GM19372 (cell line): ENCODE results near the gene RNPEPL1.
"Not testable (repeated sequence)": the region's sequence is repeated elsewhere in the genome, so short reads cannot be mapped to it uniquely, and the experiment has no call there.

ENCODE experiments used
- ATAC-seq: cut with Tn5 transposase; IDR thresholded peaks from one replicate; pipeline ENCODE4 v1.9.1; 2021; ENCODE audit warnings: mild to moderate bottlenecking, low read depth, moderate library complexity; ENCODE audit not compliant: unreplicated experiment

Gene RNPEPL1

DNA sequence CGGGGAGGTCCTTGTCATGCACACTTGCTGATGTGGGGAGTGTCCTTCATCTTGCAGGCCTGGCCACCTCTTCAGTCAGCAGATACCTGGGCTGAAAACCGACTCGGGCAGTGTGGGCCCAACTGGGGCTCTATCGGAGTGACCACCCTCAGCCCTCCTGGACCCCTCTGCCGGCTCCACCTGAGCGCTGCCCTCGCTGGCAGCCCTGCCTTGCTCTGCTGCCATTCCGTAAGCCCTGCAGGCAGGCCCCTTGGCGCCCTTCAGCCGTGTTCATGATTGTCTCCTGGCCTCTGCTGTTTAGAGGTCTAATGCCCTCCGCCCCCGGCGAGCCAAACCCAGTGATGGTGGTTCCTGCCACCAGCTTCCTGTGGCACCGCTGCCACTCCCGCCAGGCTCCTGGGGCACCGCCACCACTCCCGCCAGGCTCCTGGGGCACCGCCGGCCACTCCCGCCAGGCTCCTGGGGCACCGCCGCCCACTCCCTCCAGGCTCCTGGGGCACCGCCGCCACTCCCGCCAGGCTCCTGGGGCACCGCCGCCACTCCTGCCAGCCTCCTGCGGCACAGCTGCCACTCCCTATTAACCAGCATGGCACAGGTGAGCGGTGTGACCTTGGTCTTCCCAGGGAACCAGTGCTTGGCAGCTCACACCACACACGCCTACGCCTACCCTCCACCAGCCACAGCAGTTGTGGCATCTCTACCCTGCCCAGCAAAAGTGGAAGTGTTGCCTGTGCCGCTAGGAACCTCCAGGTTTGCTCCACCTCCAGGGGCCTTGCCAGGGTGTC lies 34.2 kb downstream of the RNPEPL1 start:
- ATAC-seq = no peak

DNA sequence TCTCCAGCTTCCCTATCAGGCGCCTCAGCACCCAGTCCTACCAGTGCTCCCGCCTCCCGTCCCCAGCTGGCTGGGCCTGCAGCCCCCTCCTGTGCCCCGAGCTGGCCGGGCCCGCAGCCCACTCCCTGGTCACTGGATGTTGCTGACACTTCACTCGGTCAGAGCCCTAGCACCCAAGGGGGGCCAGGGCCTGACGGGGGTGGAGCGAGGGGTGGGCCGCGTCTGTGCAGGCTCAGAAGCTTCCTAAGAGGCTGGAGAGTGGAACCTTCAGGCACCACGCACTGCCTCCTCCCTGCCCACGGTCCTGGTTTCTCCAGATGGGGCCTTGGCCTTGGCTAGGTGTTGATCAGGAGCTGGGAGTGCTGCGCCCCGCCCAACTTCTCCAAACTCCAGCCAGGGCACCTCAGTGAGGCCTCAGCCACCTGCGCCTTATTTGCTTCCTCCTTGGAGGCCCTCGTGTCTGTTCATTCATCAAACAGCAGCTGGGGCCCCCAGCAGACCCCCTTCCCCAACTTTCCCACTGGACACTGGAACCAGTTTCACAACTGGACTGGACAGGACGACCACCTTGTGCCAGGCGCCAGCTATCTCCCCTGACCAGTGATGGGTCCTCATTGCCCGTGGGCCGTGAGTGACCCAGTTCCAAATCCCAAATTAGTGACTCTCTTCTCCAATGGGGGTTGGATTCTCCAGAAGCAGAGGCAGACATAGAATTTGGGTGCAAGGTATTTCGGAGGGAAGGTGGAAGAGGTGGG lies 35.0 kb downstream of the RNPEPL1 start:
- ATAC-seq = no peak

DNA sequence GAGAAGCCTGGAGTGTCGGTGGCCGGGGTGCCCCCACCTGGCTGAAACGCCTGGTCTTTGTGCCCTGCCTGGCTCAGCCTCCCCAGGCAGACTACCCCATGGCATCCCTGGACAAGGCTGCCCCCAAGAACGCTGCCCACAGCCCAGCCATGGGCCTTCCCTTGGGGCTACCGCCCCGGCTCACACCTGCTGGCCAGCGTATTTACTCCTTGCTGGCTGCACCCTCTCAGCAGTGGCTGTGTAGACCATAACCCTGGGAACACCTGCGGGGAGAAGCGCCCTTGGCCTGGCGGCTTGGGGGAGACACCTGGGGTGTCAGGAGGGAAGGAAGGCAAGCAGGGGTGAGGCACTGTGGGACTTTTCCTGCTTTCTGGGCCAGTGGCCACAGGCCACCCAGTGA lies 35.6 kb downstream of the RNPEPL1 start:
- ATAC-seq = no peak

DNA sequence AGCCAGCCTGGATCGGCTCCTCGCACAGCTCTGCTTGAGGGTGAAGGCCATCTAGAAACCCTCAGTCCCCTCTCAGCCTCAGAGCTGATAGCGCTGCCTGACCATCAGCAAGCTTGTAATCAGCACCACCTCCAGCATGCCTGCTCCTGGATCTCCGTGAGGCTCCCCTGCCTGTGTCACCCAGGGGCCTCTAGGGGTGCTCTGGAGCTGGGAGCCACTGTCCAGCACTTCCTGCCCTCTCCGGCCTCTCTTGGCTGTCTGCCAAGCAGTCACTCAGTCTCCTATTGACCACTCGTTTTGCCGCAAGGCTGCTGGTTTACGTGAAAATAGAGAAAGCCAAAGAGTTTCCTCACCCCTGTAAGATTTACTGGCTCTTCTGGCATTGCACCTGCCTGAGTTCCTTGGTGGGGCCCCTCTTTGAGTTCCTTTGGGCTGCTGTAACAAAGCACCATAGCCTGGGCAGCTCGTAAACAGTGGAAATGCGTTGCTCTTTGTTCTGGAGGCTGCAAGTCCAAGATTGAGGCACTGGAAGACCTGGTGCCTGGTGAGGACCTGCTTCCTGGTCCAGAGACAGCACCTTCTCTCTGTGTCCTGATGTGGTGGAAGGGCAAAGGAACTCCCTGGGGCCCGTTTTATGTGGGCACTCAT lies 36.1 kb downstream of the RNPEPL1 start:
- ATAC-seq = no peak

DNA sequence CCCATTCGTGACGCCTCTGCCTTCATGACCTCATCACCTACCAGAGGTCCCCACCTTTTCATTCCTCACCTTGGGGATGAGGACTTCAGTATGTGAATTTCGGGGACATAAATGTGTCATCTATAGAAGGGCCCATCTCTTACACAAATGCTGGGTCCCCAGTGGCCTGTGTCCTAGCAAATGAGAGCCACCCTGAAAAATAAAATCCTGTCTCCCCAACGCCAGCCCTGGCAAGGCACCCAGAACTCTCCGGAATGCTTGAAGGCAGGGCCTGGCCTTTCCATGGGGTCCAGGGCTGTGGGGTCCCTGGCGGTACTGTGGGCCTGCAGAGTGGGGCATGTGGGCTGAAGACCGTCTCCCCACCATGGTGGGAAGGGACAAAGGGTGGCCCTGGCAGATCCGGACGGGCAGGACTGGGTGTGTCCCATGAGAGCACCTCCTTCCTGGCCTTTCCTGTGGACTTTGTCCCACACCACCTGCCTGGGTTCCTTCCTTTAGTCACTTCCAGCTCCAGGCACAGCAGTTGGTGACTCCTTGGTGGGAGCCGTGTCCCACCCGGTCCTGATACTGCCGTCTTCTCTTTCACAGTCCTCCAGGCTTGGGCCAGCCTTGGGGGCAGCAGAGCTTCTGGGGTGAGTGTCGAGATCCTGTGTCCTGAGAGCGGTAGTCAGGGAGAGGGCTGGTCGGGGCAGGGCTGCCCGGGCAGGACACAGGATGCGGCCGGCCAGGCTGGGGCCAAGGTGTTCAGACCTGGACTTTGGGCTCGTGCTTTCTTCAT lies 36.8 kb downstream of the RNPEPL1 start:
- ATAC-seq = no peak

DNA sequence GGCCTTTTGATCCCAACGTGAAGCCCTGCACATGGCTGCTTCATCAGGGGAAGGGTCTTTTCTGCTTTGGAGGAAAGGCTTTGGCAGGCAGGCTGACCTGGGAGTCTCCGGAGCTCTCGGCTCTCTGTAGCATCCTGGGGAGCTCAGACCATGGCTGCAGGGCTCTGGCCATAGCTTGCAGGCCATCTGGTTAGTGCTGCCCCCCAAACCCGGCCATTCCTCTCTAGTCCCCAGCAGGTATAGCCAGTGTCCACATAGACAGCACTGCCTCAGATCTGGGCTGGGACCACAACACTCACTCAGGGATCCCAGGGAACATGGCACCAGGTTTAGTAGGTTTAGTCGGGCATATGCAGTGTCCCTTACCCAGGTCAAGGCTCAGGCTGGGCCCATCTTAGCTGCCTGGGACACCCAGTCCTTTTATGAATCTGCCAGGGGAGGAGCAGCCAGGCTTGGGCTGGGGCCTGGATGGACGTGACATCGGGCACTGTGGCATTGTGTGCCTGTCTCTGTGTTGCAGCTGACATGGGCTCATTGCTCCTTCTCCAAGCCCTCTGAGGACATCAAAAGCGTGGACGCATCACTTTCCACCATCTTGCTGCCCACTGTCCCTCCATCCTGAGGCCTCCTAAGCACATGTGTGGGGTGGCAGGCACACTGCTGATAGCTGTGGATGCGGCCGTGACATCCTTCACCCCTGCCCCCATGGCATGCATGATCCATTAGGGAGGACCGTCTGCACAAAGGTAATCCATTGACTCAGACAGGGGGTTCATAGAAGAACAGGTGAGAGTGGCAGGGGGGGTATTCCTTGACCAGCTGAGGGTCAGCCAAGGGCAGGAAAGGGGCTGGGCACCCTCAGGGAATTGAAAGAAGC lies 37.8 kb downstream of the RNPEPL1 start:
- no peak for ATAC-seq

DNA sequence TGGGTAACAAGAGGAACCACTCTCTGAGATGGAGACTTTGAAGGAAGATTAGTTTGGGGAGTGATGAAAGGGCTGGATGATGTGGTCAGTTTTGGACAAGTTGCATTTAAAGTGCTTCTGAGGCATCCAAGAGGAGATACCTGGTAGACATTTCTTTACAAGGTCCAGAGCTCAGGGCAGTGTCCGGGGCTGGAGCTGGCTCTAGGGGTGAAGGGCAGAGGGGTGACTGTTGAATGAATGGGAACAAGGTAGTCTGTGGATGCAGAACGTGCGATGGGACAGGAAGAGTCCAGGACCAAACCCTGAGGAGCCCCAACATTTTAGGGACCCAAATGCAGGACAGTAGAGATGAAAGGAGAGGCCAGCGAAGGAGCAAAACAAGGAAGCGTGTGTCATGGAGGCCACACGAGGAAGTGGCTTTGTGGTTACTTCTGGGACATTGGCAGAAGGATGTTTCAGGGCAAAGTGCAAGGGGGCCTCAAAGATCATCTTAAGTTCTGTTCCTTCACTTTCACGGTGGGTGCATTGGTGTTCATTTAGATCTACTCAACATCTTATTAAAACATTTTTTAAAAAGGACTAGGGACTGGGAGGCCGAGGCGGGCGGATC lies 43.4 kb downstream of the RNPEPL1 start:
- no peak for ATAC-seq

DNA sequence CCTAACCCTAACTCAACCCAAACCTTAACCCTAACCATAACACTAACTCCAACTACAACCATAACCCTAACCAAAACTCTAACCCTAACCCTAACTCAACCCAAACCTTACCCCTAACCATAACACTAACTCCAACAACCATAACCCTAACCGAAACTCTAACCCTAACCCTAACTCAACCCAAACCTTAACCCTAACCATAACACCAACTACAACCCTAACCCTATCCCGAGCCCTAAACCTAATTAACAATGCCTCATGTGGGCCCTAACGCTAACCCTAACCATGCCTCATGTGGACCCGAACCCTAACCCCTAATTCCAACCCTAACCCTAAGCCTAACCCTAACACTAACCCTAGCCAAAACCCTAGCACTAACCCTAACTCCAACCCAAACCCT lies 45.5 kb downstream of the RNPEPL1 start:
- no peak for ATAC-seq

DNA sequence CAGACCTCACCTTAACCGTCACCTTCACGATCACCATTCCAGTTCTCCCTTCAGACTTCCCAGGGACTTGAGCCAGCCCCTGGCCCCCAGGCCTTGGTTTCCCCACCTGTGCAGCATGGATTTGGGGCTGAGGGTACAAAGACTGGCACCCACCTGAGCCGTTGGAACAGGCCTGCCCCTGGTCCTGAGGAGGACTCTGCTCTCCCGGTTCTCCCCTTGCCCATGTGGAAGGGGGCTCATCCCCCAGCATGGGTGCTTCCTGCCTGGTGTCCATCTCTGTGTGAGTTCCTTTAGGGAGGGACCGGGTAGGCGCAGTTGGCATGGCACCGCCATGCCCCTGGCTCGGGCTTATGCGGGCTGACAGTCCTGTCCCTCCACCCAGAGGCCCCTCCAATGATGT lies 46.1 kb downstream of the RNPEPL1 start:
- ATAC-seq = no peak

DNA sequence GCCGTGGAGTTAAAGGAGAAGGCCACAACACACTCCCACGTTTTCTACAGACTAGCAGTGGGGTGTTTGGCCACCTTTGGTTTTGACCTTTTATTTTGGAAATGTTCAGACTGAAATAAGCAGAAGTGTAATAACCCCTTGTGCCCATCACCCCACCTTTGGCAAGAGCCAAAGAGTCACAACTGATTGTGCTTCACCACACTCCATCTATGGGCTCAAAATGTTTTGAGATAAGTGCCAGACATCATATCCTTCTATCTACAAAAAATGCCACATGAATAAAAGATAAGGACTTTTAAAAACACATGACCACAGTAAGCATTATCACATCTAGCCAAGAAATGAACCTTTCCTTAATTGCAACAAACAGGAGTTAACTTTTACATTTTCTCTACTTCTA lies 47.1 kb downstream of the RNPEPL1 start:
- ATAC-seq = no peak

DNA sequence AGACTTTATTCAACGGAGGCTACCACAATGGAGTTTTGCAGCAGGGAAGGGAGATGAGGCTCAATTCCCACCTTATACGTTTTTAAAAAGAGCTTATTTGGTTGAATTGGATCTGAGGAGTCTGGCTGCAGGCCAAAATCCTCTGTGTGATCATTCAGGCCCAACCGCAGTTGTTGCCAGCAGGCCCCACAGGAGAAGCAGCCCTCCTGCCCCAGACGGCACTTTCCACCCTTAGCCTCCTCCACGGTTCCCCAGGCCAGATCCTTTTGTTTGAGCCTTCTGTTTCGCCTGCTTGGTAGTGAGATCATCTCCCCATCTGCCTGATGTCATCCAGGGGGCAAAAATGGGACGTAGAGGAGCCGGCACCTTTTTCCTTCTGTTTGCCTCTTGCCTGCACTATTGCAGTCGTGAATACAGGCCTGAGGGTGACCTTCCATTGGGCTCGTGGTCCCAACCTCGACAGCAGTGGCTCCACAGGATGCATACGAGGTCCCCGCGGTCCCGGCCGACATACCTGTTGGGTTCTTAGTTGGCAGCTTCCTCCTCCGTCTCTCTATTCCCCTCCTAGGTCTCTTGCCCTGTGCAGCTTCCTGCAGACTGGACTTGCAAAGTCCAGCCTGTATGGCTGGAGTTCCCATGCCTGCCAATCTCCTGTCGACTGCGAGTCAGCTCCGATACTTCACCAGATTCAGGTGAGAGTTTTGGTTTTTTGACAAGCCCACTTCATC lies 47.7 kb downstream of the RNPEPL1 start:
- no peak for ATAC-seq

DNA sequence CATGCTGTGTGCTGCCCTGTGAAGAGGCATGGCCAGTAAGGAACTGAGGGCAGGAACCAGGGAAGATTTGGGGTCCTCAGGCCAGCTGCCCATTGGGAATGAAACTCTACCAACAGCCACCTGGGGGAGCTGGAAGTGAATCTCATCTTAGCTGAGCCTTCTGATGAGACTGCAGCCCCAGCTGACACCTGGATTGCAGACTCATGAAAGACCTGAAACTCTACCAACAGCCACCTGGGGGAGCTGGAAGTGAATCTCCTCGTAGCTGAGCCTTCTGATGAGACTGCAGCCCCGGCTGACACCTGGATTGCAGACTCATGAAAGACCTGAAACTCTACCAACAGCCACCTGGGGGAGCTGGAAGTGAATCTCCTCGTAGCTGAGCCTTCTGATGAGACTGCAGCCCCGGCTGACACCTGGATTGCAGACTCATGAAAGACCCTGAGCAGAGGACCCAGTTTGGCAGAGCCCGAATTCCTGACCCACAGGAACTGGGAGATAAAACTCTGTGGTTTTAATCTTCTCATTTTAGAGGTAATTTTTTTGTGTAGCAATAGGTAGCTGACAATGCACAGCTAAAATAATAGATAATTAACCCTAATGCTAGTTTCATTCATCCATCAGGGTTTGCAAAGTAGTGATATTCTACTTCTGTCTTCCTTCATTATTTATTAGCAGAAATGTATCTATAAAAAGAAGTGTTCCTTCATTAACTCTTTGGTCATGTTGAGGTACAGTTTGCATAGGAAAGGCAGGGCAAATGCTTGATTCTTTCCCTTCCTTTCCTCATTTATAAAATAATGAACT lies 48.8 kb downstream of the RNPEPL1 start:
- not testable (repeated sequence) for ATAC-seq

DNA sequence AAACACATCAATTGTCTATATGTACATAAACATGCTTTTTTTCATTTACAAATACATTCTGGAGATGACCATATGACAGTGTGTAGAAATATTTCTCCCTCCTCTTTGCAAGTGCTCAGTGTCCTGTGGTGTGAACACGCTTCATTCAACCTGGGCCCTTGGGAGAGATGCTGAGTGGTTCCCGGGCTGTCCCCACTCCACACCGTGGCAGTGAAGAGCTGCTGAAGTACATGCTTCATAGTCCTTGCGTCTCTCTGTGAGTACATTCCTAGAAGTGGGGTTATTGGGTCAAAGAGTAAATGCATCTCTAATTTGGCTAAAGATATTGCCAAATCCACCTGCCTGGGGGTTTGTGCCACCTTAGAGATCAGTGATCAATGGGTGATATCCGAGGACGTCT lies 50.5 kb downstream of the RNPEPL1 start:
- ATAC-seq = no peak

DNA sequence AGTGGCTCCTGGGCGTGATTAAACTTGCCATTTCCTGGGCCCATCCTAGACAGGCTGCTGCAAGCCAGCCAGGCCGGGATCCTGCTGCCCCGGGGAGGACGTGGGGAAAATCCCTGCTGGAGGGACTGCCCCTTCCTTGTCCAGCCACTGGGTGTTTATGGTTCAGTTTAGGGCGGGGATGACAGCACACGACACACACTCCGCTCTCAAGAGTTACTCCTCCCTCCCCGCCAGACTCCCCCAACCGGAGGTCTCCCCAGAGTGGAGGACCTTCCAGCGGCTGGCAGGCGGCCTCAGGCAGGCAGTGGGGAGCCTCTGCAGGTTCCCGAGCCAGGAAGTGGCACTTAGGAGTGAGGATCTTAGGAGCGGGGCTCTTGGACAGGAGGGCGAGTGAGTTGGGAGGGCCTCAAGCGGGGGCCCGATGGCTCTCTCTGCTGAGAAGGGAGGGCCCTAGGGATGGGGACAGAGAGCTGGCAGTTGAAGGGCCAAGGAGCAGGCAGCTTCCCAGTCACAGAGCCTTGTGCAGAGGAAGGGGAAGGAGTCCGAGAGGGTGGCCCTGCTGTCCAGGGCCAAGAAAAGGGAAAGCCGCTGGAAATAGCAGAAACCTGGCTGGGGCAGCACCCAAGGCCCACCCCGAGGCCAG lies 51.3 kb downstream of the RNPEPL1 start:
- ATAC-seq = no peak

DNA sequence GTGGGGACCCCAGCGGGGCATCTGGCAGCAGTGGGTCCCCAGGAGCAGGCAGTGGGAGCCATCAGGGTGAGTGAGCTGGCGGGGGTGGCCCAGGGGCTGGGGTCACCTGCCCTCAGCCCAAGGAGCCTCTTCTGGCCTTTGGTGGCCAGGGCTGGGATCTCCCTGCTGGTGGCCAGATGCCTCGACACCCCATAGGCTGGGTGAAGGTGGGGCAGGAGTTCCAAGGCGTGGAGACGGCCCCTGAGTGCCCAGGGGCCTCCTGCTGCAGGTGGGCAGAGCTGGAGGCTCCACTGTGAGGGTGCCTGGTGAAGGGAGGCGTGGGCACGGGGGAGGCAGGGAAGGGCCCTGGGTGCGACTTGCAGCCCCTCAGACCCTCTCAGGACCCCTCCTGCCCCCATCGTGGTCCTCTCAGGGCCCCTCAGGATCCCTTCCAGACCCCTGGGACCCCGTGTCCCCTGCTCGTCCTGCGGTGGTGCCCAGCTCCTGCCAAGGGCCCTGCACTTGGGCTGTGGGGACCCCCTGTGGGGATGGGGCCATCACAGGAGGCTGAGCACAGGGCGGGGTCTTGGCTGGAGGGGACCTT lies 52.0 kb downstream of the RNPEPL1 start:
- no peak for ATAC-seq

DNA sequence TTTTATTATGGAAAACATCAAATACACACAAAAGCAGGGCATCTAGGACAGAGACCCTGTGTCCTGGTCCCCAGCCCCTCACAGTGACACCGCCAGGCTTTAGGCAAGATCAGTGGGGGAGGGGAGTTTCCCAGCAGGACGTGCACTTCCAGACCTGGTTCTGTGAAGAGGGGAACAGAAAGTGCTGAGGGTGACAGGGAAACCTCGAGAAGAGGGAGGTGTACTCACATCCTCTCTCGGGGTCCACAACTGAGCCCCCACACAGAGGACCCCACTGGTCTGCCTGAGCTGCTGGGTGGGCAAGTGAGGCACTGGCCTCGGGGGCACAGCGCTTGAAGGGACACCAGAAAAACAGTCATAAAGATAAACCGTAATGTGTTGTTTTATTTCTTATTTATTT lies 52.6 kb downstream of the RNPEPL1 start:
- no peak for ATAC-seq

DNA sequence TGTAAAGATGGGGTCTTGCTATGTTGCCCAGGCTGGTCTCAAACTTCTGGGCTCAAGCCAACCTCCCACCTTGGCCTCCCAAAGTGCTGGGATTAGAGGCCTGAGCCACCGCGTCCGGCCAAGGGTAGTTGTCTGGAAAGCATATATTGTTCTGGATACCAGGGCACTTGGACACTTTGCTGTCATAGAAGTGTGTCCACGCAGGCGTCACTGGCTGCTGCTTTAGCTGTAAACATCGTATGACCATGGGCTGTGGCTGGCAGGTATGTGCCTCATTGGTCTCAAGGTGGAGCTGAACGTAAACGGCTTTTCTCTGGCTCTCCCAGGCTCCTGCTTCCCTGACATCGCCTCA lies 53.8 kb downstream of the RNPEPL1 start:
- no peak for ATAC-seq
